ENCODE measurements around the gene IFITM10. TPM values are rescaled to one million over a fixed set of nuclear protein-coding genes. Genes with fewer than 3 reads are reported as not detected.

IFITM10 gene
- total RNA-seq, 1 experiment from 2014 or later, result not detected

DNA sequence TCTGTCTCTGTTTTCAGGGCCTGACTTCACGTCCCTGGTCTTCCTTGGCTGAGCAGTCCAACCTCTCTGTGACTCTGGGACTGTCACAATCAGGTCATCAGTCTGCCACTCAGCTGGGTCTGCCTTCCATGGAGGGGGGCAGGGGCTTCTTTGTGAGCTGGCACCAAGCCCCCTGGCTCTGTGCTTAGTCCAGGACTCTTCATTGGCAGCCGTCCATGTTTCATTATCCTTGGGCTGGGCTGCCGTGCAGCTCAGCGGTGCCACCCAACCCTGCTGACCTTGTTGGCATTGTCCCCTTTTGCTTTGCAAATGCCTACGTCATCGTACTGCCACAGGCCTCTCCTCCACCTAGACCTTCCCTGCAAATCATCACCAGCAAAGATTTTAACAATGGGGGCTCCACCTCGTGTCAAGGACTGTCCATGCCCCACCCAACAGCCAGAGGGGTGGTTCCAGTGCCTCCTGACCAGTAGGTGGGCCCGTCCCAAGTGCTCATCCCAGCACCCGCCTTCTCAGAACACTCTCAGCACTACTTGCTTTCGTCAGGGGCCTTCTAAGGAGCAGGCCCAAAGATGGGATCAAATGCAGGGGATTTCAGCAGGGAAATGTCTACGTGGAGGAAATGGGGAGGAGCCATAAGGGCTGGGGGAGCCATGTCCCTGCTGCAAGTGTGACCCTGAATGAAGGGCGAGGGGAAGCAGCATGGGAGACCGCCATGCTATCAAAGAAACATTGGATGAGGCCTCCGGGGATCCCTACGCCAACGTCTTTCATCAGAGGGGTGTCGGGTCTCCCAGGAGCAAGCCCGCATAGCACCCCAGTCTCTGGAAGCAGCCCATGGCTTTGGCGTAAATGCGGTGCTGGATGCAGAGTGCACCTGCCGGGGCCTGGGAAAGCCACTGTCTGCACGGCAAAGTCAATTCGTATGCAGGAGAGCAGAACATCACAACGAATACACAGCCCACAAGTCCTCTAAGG lies 35.2 kb downstream of the IFITM10 start:
- no peak overlapping the region for H3K4me3 ChIP-seq (ENCODE audit: low read depth, low read length, poor library complexity, severe bottlenecking)
- H3K4me1 ChIP-seq (ENCODE audit: insufficient read depth, low read length, poor library complexity, severe bottlenecking), result no peaks in the 10 kb centered on the region
- ChIA-PET CTCF (no interaction called here), POLR2A (ENCODE audit: low non-redundant PET) (interaction anchor here (0.7 kb wide), 1 partner anchor 1129 kb away, joined by 3 read pairs; no protein-coding TSS in a partner anchor)
- no peak overlapping the region for H3K27ac ChIP-seq (ENCODE audit: low read depth, low read length, poor library complexity, severe bottlenecking)
- H3K36me3 ChIP-seq (ENCODE audit: insufficient read depth, low read length, poor library complexity, severe bottlenecking), result no peaks in the 10 kb centered on the region
- TF ChIP-seq, protein P1, sequence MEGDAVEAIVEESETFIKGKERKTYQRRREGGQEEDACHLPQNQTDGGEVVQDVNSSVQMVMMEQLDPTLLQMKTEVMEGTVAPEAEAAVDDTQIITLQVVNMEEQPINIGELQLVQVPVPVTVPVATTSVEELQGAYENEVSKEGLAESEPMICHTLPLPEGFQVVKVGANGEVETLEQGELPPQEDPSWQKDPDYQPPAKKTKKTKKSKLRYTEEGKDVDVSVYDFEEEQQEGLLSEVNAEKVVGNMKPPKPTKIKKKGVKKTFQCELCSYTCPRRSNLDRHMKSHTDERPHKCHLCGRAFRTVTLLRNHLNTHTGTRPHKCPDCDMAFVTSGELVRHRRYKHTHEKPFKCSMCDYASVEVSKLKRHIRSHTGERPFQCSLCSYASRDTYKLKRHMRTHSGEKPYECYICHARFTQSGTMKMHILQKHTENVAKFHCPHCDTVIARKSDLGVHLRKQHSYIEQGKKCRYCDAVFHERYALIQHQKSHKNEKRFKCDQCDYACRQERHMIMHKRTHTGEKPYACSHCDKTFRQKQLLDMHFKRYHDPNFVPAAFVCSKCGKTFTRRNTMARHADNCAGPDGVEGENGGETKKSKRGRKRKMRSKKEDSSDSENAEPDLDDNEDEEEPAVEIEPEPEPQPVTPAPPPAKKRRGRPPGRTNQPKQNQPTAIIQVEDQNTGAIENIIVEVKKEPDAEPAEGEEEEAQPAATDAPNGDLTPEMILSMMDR (conservative IDR thresholded peaks at IDR 0.05; ENCODE audit: low read depth, low read length), result no peak
- no peak for TF ChIP-seq EZH2 (IDR thresholded peaks at IDR 0.05; ENCODE audit: borderline replicate concordance, low read depth, low read length, poor library complexity, severe bottlenecking)
- peaks cover 15% of the 10 kb centered on the region for H3K27me3 ChIP-seq (replicated peaks; ENCODE audit: insufficient read depth, low read depth, low read length, poor library complexity)
- H3K9me3 ChIP-seq (ENCODE audit: low read depth, low read length, poor library complexity, severe bottlenecking), result no peaks in the 10 kb centered on the region
- DNase-seq (ENCODE audit: low spot score), result no peak
- intact Hi-C loops (cut with micrococcal nuclease; ENCODE audit: unreplicated experiment), result no loop called here
- BruUV-seq (replicated peaks), result no TSS peak

DNA sequence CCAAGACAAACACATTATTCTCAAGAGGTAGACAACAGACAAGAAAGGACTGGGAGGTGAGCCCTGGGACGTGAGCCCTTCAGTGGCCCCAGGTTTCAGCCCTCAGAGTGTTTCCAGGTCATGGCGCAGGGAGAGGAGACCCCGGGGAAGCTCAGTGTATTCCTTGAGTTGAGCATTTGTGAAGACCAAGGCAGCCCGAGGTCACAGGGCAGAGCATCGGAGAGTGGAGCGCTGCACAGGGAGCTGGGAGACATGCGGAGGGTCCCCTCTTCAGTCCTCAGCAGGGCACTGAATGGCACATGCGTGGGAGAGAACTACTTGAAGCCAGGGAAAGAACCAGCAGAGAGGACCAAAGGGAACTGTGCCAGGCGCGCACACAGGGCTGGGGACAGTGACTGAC lies 41.7 kb downstream of the IFITM10 start:
- H3K27ac ChIP-seq (ENCODE audit: low read depth, low read length, poor library complexity, severe bottlenecking), result no peak overlapping the region
- H3K36me3 ChIP-seq (ENCODE audit: insufficient read depth, low read length, poor library complexity, severe bottlenecking), result no peaks in the 10 kb centered on the region
- intact Hi-C loops (cut with micrococcal nuclease; ENCODE audit: unreplicated experiment), result no loop called here
- POLR2A ChIA-PET (ENCODE audit: low non-redundant PET), result no interaction called here
- peaks cover 24% of the 10 kb centered on the region for H3K27me3 ChIP-seq (replicated peaks; ENCODE audit: insufficient read depth, low read depth, low read length, poor library complexity)
- H3K9me3 ChIP-seq (ENCODE audit: low read depth, low read length, poor library complexity, severe bottlenecking), result no peaks in the 10 kb centered on the region
- TF ChIP-seq EZH2 (IDR thresholded peaks at IDR 0.05; ENCODE audit: borderline replicate concordance, low read depth, low read length, poor library complexity, severe bottlenecking), result no peak
- TF ChIP-seq, protein P1 (conservative IDR thresholded peaks at IDR 0.05; ENCODE audit: low read depth, low read length), result no peak
- peaks cover 6% of the 10 kb centered on the region for H3K4me1 ChIP-seq (ENCODE audit: insufficient read depth, low read length, poor library complexity, severe bottlenecking)
- no peak for DNase-seq (ENCODE audit: low spot score)
- no TSS peak for BruUV-seq (replicated peaks)
- H3K4me3 ChIP-seq (ENCODE audit: low read depth, low read length, poor library complexity, severe bottlenecking), result no peak overlapping the region
- CTCF ChIA-PET, result no interaction called here

DNA sequence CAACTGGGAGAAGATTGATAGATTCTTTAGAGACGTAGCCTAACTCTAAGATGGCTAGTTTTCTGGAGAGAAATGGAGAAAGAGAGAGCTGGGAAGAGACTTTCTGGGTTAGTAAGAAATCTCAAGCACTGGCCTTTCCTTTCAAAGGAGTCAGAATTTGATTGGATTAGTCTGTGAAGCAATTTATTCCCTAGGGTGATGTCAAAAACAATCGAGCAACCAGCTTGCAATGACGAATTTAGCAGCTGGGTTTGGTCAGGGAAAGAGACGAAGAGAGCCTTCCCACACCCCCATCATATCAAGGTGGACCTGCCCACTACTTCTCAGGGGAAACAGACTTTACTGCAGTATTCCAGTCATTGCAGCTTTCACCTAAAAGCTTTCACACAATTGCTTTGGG lies 42.6 kb downstream of the IFITM10 start:
- peaks cover 6% of the 10 kb centered on the region for H3K4me1 ChIP-seq (ENCODE audit: insufficient read depth, low read length, poor library complexity, severe bottlenecking)
- BruUV-seq (replicated peaks), result no TSS peak
- H3K9me3 ChIP-seq (ENCODE audit: low read depth, low read length, poor library complexity, severe bottlenecking), result no peaks in the 10 kb centered on the region
- H3K4me3 ChIP-seq (ENCODE audit: low read depth, low read length, poor library complexity, severe bottlenecking), result no peak overlapping the region
- ChIA-PET CTCF (no interaction called here), POLR2A (ENCODE audit: low non-redundant PET) (no interaction called here)
- peak; percentile 43 for DNase-seq (ENCODE audit: low spot score)
- intact Hi-C loops (cut with micrococcal nuclease; ENCODE audit: unreplicated experiment), result no loop called here
- no peak overlapping the region for H3K27ac ChIP-seq (ENCODE audit: low read depth, low read length, poor library complexity, severe bottlenecking)
- TF ChIP-seq EZH2 (IDR thresholded peaks at IDR 0.05; ENCODE audit: borderline replicate concordance, low read depth, low read length, poor library complexity, severe bottlenecking), result no peak
- TF ChIP-seq, protein P1 (conservative IDR thresholded peaks at IDR 0.05; ENCODE audit: low read depth, low read length), result no peak
- H3K36me3 ChIP-seq (ENCODE audit: insufficient read depth, low read length, poor library complexity, severe bottlenecking), result no peaks in the 10 kb centered on the region
- peaks cover 24% of the 10 kb centered on the region for H3K27me3 ChIP-seq (replicated peaks; ENCODE audit: insufficient read depth, low read depth, low read length, poor library complexity)

All from A673 (cell line).